Kidney glomerular epithelial cell (primary cell): ENCODE results near the gene PTCD3.

Experiments
- DNase-seq: peaks from one replicate; lab custom pipeline; 2025; lab: John Stamatoyannopoulos, UW

The PTCD3 gene

DNA sequence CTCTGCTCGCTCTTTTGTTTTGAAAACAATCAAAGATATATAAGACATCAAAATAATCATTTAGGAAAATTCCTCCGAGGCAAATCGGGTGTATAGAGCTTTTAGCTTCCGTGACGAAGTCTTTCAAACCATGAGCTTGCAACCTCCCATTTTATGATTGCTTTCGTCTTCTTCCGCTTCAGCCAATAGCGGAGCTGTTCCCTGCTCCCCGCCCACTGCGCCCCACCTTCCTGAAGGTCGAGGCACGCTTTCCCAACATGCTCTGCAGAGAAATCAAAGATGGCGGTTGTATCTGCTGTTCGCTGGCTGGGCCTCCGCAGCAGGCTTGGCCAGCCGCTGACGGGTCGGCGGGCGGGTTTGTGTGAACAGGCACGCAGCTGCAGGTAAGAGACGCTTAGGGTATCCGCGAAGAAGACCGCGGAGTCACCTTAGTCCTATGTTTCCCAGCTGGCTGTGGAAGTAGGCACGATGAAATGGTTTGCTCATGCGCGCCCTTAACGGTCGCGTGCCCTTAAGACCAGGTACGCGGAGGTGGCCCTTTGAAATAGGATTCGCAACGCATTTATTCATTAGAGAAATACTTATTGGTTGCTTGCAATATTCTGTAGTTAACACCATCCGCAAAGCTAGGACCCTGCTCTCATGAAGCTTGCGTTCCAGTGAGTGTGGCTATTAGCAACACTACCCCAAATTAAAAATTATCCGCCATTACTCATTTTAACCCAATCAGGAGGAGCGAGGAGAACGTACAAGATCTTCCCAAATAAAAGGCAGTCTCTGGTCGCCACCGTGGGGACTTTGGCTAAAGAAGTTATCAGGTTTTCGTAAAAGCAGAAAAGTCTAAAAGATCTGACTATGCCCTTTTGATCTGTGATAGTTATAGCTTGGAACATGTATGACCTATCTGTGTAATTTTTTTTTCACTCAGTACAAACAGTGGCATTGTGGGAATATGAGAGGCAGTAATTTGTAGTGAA lies at the start of gene PTCD3:
TSS of gene PTCD3 (plus strand) at position 267 of the 977 bp plus-strand sequence. CDS start at position 280, 13 bp downstream.
- DNase-seq: peak; percentile 95

DNA sequence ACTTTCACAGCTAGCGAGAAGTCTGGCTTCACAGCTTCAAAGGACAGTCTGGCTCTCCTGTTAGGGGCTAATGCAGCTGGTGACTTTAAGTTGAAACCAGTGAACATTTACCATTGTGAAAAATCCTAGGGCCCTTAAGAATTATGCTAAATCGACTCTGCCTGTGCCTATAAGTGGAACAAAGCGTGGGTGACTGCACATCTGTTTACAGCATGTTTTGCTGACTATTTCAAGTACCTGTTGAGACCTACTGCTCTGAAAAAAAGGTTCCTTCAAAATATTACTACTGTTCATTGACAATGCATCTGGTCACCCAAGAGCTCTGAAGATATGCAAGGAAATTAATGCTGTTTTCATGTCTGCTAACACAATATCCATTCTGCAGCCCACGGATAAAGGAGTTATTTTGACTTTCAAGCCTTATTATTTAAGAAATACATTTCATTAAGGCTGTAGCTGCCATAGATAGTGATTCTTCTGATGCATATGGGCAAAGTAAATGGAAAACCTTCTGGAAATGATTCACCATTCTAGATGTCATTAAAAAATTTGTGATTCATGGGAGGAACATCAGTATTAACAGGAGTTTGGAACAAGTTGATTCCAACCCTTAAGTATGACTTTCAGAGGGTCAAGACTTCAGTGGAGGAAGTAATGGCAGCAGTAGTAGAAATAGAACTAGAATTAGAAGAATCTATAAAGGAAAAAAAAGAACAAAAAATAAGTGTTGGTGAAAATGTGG lies 49.3 kb upstream of the PTCD3 start:
- no peak for DNase-seq

DNA sequence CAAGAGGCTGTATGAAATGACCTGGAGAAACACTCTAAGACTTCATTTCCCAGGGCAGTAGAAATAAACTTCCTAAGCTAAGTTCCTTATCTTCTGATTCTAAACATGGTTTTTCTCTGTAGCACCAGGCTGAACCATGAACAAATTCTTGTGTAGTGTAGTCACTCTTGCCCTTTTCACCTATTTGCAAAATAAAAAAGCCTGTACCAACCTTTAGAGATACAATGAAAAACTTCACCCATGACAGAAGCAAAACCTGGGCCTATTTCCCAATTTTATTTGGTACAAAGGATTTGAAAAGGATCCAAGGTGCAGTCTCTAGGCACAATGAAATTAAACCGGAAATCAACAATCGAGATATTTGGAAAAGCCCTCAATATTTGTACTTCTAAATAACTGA lies 44.0 kb upstream of the PTCD3 start:
- DNase-seq: peak; percentile 66

DNA sequence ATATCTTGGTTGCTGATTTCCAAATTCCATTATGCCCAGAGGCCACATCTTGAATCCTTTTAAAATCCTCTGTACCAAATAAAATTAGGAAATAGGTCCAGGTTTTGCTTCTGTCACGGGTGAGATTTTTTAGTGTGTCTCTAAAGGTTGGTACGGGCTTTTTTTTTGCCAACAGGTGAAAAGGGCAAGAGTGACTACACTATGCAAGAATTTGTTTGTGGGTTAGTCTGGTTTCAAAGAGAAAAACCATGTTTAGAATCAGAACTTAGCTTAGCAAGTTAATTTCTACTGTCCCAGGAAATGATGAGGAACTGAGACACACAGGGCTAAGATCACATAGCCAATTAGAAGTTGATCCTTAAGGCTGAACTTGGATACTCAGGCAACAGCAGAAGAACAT lies 42.0 kb upstream of the PTCD3 start:
- DNase-seq: peak; percentile 20

DNA sequence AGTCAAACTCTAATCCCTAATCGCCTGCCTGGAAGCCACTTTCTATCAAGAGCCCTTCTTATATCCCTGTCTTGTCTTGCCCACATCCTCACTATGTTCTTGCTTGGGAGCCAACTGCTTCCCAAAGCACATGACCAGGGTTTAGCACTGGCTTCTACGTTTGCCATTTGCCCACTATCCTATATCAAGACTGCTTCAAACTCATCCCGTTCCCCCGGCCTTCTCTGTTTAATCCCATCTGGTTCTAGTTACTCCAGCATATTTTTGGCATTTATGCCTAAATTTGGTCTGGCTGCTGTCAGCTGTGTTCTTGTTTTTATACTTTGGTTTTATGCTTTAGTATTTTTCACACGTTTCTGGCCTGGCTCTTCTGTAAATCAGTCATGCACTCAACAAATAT lies 40.5 kb upstream of the PTCD3 start:
- DNase-seq: no peak

DNA sequence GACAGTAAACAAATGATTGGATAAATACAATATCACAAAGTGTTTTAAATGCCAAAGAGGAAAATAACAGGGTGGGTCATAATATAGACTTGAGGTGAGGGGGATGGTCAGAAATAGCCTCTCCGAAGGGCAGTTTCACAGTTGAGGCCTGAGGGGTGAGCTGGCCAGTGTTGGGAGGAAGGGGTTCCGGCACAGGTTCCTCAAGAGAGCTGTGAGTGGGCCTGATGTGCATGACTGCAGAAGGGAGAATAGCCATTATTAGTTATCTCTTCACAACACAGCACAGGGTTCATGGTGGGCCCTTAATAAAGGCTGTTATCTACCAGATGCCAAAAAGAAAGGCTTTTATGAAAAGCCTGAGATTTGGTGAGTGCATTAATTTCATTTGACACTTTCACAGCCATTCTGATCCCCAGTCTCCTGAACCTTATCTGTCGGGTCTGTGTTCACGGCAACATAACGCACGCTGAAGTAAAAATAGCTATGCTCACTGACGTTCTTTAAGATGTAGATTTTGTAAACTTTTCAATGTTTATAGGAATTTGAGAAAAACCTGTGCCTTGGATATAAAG lies 39.9 kb upstream of the PTCD3 start:
- DNase-seq: no peak

DNA sequence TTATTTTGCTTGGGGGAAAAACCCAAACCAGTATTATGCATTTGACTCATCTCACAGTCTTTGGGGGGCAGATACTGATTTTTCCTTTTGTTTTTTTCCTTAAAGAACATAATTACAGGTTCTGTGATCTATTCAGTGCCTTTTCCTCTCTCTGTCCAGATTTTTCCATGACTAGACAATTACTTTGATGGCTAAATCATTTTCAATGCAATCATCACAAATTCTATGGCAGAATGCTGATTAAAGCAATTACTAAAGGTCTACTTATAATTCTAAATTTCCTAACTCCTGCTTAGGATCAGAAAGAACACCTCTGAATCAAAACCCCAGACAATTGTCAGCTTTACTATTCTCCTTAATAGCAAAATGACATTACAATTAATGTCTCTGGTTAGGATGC lies 39.1 kb upstream of the PTCD3 start:
- DNase-seq: no peak

DNA sequence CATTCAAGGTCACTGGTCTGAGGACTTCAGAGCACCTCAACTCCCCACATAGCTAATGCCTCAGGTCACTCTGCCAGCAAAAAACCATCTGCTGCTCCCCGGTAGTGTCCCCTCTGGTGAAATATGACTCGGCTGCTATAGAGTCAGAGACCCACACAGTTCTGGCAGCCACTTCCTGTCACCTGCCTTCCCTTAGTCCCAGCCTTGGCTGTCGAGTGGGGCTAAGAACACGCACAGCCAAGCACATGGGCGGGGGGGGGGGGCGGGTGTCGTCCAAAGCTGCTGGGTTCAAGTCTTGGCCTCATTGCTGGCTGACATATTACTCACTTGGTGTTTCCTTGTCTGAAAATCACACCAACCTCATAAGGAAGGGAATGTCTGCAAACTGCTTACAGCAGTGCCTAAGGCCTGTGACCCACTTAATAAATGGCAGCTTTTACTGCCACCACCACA lies 37.9 kb upstream of the PTCD3 start:
- DNase-seq: no peak

DNA sequence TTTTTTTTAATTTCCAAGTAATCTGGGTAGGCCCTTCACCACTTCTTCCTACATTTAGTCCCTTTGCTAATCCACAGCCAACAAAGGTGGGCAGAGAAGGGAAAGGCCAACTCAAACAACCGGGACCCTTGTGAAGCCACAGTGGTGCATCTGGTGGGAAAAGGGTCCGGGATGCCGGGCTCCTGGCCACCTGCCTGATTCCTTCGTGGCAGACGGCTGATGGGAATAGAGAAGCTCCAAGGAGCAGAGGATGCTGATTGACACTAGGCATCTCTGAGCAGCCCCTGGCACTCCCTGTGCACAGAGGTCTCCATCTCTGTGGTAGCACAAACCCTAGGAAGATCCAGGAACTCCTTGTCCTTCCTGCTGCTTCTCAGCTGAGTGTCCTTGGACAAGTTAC lies 37.4 kb upstream of the PTCD3 start:
- DNase-seq: no peak

DNA sequence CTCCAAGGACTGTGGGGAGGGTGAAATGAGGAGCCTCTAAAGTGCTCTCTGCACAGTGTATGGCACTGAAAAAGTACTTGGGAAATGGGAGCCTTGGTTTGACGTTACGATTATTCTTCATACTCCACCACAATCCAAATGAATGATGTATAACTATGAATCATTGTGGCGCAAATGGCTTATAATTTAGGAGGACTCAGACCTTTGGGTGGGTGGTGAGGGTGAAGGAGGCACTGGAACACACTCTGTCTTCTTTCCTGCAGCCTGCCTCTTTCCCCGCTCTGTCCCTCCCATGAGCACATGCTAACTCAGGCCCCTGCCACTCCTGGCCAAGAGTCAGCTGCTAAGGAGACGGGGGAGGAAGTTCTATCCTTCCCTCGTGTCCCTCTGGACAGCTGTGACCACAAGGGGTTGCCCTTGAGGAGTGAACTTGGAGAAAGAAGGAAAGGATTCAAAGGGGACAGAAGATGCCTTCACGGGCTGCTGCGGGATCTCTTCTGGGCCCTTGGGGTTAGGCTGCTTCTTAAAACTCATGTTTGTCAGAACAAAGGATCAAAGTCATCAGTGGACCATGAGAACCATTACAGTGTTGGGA lies 36.8 kb upstream of the PTCD3 start:
- no peak for DNase-seq

DNA sequence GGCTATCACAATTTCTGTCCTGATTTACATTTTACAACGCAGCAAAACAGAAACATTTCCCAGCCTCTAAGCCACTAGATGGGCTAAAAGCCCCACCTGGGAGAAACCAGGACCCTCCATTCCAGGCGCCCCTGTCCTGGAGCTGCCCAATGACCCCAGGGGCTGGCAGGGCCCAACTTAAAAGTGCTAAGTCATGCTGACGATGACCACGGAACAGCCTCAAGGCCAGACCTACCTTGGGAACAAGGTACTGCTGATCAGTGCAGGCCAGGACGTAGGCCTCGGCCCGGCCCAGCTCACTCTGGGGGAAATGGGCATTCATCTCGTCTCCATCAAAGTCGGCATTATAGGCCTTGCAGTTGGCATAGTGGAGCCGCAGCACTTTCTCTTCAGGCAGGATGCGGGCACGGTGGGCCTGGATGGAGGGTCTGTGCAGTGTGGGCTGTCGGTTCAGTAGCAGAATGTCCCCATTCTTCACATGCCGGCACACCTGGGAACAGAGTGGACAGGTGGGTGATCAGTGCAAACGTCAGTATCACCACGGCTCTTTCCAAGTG lies 36.2 kb upstream of the PTCD3 start:
- DNase-seq: no peak

DNA sequence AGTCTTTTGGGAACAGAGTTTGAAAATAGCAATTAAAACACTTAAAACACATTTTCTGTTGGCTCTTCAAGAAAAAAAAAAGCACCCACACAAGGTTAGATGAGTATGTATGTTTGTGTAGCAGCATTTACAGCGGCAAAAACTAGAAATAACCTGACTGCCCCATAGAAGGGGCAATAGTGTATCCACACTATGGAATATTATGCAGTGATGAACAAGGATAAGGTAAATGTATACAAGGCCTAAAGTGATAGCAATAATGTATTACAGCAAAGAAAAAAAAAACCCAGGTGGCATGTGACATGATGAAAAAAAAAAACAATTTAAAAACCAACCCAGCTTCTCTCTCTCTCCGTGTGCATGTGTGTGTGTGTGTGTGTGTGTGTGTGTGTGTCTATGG lies 35.2 kb upstream of the PTCD3 start:
- DNase-seq: no peak

DNA sequence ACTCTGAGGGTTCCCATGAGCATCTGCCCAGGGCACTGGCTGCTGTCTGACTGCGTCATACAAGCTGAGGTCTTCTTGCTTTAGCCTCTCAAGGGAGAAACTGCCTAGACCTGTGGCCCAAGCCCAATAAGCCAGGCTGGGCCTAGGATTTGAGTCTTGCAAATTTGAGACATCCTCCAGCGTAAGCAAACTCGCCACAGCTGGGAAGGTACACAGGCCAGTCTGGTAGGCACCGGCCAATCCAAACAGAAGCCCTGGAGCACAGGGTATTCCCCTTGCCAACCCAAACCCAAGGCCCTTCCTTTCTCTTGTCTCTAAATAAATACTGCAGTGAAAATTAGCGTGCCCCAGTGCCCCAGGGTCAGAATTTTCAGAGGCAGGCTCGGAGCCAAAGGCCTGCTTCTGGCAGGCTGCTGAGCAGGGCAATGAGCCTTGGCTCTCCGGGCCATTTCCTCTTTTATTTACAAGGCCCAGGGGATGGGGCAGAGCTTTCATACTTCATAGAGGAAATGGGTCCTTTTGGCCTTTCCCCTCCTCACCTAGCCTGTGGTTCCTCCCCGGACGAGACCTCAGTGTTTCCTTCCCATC lies 33.7 kb upstream of the PTCD3 start:
- DNase-seq: peak; percentile 5

DNA sequence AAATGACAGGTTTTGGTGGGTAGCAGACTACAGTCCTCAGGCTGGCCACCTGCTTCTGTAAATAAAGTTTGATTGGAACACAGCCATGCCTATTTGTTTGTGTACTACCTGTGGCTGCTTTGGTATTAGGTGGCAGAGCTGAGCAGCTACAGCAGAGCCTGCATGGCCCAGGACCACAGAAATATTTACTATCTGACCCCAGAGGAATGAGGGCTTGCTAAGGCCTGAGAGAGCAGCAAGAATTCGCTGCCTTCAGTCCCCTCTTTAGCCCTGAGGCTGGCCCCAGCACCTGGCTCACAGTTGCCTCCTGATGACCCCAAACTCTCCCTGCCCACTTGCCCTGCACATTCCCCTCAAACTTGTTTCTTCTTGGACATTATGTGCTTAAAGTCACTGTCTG lies 32.8 kb upstream of the PTCD3 start:
- DNase-seq: no peak

DNA sequence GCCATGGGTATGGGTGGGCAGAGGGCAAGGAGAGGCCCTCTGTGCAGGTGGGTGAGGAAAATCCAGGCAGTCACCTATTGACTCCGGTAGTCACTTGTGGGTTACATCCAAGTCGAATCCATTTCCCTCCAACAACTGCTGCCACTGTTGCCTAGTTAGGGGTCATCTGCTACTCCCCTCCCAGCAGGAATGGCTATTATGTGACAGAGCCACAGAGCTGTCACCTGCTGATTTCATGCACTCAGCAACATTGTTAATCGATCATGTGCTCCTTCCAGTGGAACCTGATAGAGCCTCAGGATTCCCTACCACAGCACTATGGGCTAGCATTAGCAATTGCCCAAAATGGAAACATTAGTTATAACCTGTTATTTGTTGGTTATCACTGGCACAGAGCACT lies 31.8 kb upstream of the PTCD3 start:
- DNase-seq: no peak

DNA sequence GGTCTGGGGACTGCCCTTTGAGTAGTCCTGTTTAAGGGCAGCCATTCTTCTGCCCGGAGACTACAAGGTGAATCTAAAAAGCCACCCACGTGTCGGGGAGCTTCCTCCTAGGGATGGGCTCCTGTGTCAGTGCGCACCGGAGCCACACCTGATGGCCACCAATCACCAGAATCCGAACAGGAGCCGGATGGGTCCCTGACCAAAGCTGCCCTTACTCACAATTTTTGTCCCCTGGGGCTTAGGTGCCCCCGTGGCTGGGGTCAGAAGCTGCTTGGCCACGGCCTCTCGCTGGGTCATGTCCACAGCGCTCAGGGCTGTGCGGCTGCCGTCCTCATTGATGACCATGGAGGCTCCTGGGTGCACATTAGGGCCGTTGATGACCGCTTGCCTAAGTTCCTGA lies 31.2 kb upstream of the PTCD3 start:
- DNase-seq: no peak

DNA sequence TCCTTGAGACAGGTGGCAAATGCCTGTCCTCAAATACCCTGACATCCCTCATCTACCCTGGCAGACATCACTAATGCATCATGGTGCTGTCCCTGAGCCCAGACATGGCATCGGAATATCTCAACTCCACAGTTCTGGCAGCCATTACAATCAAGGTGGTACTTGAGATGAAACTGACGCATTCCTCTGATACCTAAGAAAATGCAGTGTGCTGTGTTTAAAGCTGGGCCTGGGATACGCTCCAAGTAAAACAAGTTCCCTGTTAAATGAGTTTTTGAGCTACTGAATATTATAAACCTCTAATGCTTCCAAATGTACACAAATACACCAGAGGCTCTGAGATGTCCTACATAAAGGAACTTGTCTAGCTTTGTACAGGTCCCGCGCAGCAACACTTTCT lies 30.1 kb upstream of the PTCD3 start:
- DNase-seq: no peak

DNA sequence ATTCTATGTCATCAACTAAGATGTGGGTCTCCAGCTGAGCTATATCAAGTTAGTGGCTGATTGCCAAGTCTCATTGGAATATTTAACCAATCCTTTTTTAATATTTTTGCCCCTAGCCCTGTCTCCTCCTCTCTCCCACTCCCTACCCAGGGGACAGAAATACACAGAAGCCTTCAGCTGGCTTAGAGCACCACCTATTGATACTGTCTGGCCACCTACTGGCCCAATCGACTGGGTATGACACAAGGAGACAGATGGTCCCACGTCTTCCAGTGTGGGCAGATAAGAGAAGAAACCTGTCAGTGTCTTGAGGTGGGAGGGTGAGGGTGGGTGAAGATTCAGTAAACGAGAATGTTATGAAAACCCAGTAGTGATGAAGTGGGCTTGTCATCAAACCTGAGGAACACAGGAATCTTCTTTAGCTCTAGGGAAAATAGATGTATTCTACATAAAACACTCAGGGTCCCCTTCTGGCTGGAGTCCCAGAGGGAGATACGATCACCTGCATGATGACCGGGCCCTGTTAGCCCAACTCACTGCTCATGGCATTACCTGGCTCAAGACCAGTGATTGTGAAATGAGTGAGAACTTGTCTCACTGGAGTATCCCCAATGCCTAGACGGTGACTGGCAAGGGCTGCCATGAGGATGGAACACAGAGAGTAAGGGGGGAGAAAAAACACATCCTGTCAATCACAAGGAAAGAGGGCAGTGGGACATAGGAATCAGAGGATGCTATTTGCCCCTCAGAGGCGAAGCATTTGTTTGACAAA lies 27.1 kb upstream of the PTCD3 start:
- DNase-seq: no peak

DNA sequence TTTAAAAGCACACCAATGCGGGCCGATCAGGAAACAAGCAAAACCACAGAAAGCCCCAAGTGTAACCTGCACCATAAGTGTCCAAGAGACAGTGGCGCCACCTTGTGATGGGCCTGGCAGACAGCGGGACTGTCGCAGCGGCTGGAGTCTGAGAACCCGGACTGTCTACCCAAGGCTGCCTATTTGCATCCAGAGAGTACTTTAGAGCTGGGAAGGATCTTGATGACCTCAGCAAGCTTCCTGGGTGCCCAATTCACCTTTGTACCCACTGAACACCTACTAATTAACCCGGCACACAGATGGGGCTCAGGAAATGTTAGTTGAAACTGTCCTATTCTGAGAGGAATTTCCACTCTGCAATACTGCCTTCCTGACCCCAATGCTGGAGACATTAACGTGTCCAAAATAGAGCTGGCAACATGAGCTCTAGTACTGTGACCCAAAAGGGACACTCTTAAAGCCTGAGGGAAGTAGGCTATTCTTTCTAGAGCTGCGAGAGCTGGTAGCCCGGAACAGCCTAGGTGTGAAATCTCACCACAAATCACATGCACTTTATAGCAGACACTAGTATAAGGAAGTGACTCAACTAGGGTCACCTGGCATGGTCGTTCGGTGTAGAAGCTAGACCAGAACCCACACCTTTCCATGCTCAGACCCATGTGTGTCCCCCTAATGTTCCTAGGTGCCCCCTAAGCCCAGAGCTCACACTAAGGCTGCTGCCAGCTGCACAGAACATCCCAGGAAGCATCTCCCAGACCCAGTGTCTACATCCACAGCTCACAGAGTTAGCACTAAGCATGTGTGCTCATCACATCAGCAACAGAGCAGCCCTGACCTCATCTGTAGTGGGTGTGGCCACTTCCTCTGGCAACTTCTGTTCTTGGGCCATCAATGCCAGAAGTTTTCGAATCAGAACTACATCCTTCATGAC lies 25.8 kb upstream of the PTCD3 start:
- DNase-seq: peak; percentile 1

DNA sequence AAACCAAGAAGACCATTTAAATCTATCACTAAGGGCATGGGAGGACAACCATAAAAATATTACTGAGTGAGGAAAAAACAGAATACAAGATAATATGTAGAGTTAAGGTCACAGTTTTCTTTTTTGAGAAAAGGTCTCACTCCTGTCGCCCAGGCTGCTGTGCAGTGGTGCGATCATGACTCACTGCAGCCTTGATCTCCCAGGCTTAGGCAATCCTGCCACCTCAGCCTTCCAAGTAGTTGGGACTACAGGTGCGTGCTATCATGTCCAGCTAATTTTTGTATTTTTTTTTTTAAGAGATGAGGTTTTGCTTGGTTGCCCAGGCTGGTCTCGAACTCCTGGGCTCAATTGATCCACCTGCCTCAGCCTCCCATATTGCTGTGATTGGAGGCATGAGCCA lies 24.3 kb upstream of the PTCD3 start:
- no peak for DNase-seq
